ENCODE measurements around the gene ZCCHC24. TPM values are rescaled to one million over a fixed set of nuclear protein-coding genes. Genes with fewer than 3 reads are reported as not detected.
A peak's percentile ranks its signal among the peaks of the same experiment; 100 is the strongest.

Gene ZCCHC24
- total and polyA plus RNA-seq, 9 donors, result 21.6 to 92.1 (median 58.3) TPM

DNA sequence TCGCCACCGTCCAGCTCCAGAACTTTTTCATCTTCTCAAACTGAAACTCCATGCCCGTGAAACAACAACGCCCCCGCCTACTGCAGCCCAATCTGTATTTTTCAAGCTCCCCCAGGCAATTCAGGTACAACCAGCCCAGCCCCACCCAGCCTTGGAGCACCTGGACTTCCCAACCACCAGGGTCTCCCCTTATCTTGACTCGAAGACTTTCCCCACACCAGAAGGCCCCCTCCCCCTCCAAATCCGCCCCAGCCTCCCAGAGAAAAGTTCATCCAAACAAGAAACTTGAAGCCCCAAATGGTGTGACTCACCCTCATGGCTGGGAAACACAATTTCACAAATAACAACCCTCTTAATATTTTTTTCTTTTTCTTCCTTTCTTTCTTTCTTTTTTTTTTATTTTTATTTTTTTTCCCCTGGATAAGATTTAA lies 10.6 kb downstream of the ZCCHC24 start:
- H3K9me3 ChIP-seq, result no peaks in the 10 kb centered on the region
- peak overlapping the region; percentile 40 for H3K4me3 ChIP-seq
- peak; percentile 76 to 80 (median 78) for DNase-seq
- no peak for TF ChIP-seq POLR2A (IDR thresholded peaks at IDR 0.05)
- no peak for TF ChIP-seq EP300 (IDR thresholded peaks at IDR 0.05)
- TF ChIP-seq CTCF (IDR thresholded peaks at IDR 0.05), result peak in 1 of 3 donors; percentile 13
- H3K4me1 ChIP-seq (ENCODE audit: insufficient read depth), result peaks cover 60% of the 10 kb centered on the region
- peak overlapping the region; percentile 88 to 95 for H3K27ac ChIP-seq
- no peaks in the 10 kb centered on the region for H3K27me3 ChIP-seq
- H3K36me3 ChIP-seq, result no peaks in the 10 kb centered on the region
- intact Hi-C loops (cut with DNase I), result no loop called here
- 14 to 17% (median 16%) methylated on average over 7 of the region's 7 CpGs for WGBS, 3 donors

- Histone ChIP-seq H3K4me3 (no peak overlapping the region), H3K9me3 (no peaks in the 10 kb centered on the region), H3K4me1 (ENCODE audit: insufficient read depth) (peaks cover 57% of the 10 kb centered on the region), H3K27me3 (no peaks in the 10 kb centered on the region), H3K27ac (peak overlapping the region; percentile 62 to 88), H3K36me3 (no peaks in the 10 kb centered on the region)
- DNase-seq, result peak in 3 of 5 donors; percentile 12 to 35 (median 21)
- intact Hi-C loops (cut with DNase I), result no loop called here
- 54 to 69% (median 66%) methylated on average over 5 of the region's 5 CpGs for WGBS, 3 donors
- no peak for TF ChIP-seq POLR2A (IDR thresholded peaks at IDR 0.05)
- TF ChIP-seq CTCF (IDR thresholded peaks at IDR 0.05), result no peak
- no peak for TF ChIP-seq EP300 (IDR thresholded peaks at IDR 0.05)
Observed at GRCh38 chr10:79434223-79434687, 11.2 kb downstream of the ZCCHC24 start.

GRCh38 chr10:79433324-79434222 lies 11.9 kb downstream of the ZCCHC24 start:
- Histone ChIP-seq H3K36me3 (no peaks in the 10 kb centered on the region), H3K27ac (peak overlapping the region; percentile 62 to 88), H3K27me3 (no peaks in the 10 kb centered on the region), H3K4me1 (ENCODE audit: insufficient read depth) (peaks cover 55% of the 10 kb centered on the region), H3K4me3 (no peak overlapping the region), H3K9me3 (no peaks in the 10 kb centered on the region)
- DNase-seq, result peak in 4 of 5 donors; percentile 30 to 48 (median 44)
- WGBS, 3 donors, result 71 to 81% (median 73%) methylated on average over 13 of the region's 13 CpGs
- intact Hi-C loops (cut with DNase I), result no loop called here
- TF ChIP-seq CTCF (IDR thresholded peaks at IDR 0.05) (no peak), EP300 (IDR thresholded peaks at IDR 0.05) (no peak), POLR2A (IDR thresholded peaks at IDR 0.05) (no peak)

- TF ChIP-seq CTCF (IDR thresholded peaks at IDR 0.05) (no peak), POLR2A (IDR thresholded peaks at IDR 0.05) (no peak), EP300 (IDR thresholded peaks at IDR 0.05) (no peak)
- Histone ChIP-seq H3K4me1 (ENCODE audit: insufficient read depth) (peaks cover 46% of the 10 kb centered on the region), H3K27me3 (no peaks in the 10 kb centered on the region), H3K9me3 (no peaks in the 10 kb centered on the region), H3K27ac (peak overlapping the region; percentile 67 to 88), H3K4me3 (no peak overlapping the region), H3K36me3 (no peaks in the 10 kb centered on the region)
- DNase-seq, result peak in 4 of 5 donors; percentile 63 to 72 (median 72)
- intact Hi-C loops (cut with DNase I), result no loop called here
- 71 to 72% (median 71%) methylated on average over 17 of the region's 17 CpGs for WGBS, 3 donors
Observed at GRCh38 chr10:79431891-79432831, 13.3 kb downstream of the ZCCHC24 start.
